ENCODE results near the gene GJB5.

The GJB5 gene

GRCh38 chr1:34750610-34751009 is 4.2 kb upstream of the GJB5 start:
- no peak for DNase-seq (ENCODE audit: low spot score in 2 of 2)
- no peaks in the 10 kb centered on the region for H3K36me3 ChIP-seq (replicated peaks)
- H3K9me3 ChIP-seq, result no peaks in the 10 kb centered on the region
- no peak overlapping the region for H3K4me3 ChIP-seq
- H3K27me3 ChIP-seq (ENCODE audit: low read depth), result no peaks in the 10 kb centered on the region
- in situ Hi-C loops (cut with MboI; ENCODE audit: low sequenced_read_pairs), result no loop called here
- no peaks in the 10 kb centered on the region for H3K4me1 ChIP-seq

GRCh38 chr1:34753163-34753562 is 1.7 kb upstream of the GJB5 start:
- H3K4me3 ChIP-seq, result no peak overlapping the region
- H3K9me3 ChIP-seq, result no peaks in the 10 kb centered on the region
- in situ Hi-C loops (cut with MboI; ENCODE audit: low sequenced_read_pairs), result no loop called here
- H3K36me3 ChIP-seq (replicated peaks), result no peaks in the 10 kb centered on the region
- no peaks in the 10 kb centered on the region for H3K4me1 ChIP-seq
- no peak for DNase-seq (ENCODE audit: low spot score in 2 of 2)
- no peaks in the 10 kb centered on the region for H3K27me3 ChIP-seq (ENCODE audit: low read depth)

- Histone ChIP-seq H3K36me3 (replicated peaks) (no peaks in the 10 kb centered on the region), H3K4me3 (no peak overlapping the region), H3K27me3 (ENCODE audit: low read depth) (no peaks in the 10 kb centered on the region), H3K4me1 (no peaks in the 10 kb centered on the region), H3K9me3 (no peaks in the 10 kb centered on the region)
- DNase-seq (ENCODE audit: low spot score in 2 of 2), result no peak
- in situ Hi-C loops (cut with MboI; ENCODE audit: low sequenced_read_pairs), result no loop called here
Observed at GRCh38 chr1:34755961-34756360, 1.1 kb downstream of the GJB5 start.

- Histone ChIP-seq H3K36me3 (replicated peaks) (no peaks in the 10 kb centered on the region), H3K4me1 (no peaks in the 10 kb centered on the region), H3K27me3 (ENCODE audit: low read depth) (no peaks in the 10 kb centered on the region), H3K9me3 (no peaks in the 10 kb centered on the region), H3K4me3 (no peak overlapping the region)
- in situ Hi-C loops (cut with MboI; ENCODE audit: low sequenced_read_pairs), result no loop called here
- DNase-seq (ENCODE audit: low spot score in 2 of 2), result no peak
Observed at GRCh38 chr1:34757386-34757785, 2.5 kb downstream of the GJB5 start.

GRCh38 chr1:34758751-34759150 is 3.9 kb downstream of the GJB5 start:
- Histone ChIP-seq H3K4me1 (no peaks in the 10 kb centered on the region), H3K9me3 (no peaks in the 10 kb centered on the region), H3K4me3 (no peak overlapping the region), H3K27me3 (ENCODE audit: low read depth) (no peaks in the 10 kb centered on the region), H3K36me3 (replicated peaks) (no peaks in the 10 kb centered on the region)
- DNase-seq (ENCODE audit: low spot score in 2 of 2), result no peak
- in situ Hi-C loops (cut with MboI; ENCODE audit: low sequenced_read_pairs), result no loop called here

GRCh38 chr1:34759503-34760357 is 4.9 kb downstream of the GJB5 start, which contains the start of gene GJB4:
Gene GJB4, plus strand, starts transcription at chr1:34759740. Its CDS starts 1,515 bp downstream, at chr1:34761255.
- H3K36me3 ChIP-seq (replicated peaks), result no peaks in the 10 kb centered on the region
- no peak for DNase-seq (ENCODE audit: low spot score in 2 of 2)
- H3K4me3 ChIP-seq, result no peak within 1 kb of the TSS
- no peaks in the 10 kb centered on the region for H3K9me3 ChIP-seq
- in situ Hi-C loops (cut with MboI; ENCODE audit: low sequenced_read_pairs), result no loop called here
- H3K27me3 ChIP-seq (ENCODE audit: low read depth), result no peaks in the 10 kb centered on the region
- H3K4me1 ChIP-seq, result no peaks in the 10 kb centered on the region

GRCh38 chr1:34761176-34761761 is 6.4 kb downstream of the GJB5 start:
- Histone ChIP-seq H3K36me3 (replicated peaks) (no peaks in the 10 kb centered on the region), H3K4me3 (no peak overlapping the region), H3K4me1 (no peaks in the 10 kb centered on the region), H3K27me3 (ENCODE audit: low read depth) (no peaks in the 10 kb centered on the region), H3K9me3 (no peaks in the 10 kb centered on the region)
- DNase-seq (ENCODE audit: low spot score in 2 of 2), result no peak
- in situ Hi-C loops (cut with MboI; ENCODE audit: low sequenced_read_pairs), result no loop called here

GRCh38 chr1:34761776-34762307 is 7.0 kb downstream of the GJB5 start:
- Histone ChIP-seq H3K9me3 (no peaks in the 10 kb centered on the region), H3K36me3 (replicated peaks) (no peaks in the 10 kb centered on the region), H3K4me3 (no peak overlapping the region), H3K4me1 (no peaks in the 10 kb centered on the region), H3K27me3 (ENCODE audit: low read depth) (no peaks in the 10 kb centered on the region)
- no peak for DNase-seq (ENCODE audit: low spot score in 2 of 2)
- in situ Hi-C loops (cut with MboI; ENCODE audit: low sequenced_read_pairs), result no loop called here

GRCh38 chr1:34762474-34763141 is 7.8 kb downstream of the GJB5 start:
- Histone ChIP-seq H3K4me3 (no peak overlapping the region), H3K4me1 (no peaks in the 10 kb centered on the region), H3K27me3 (ENCODE audit: low read depth) (no peaks in the 10 kb centered on the region), H3K36me3 (replicated peaks) (no peaks in the 10 kb centered on the region), H3K9me3 (no peaks in the 10 kb centered on the region)
- in situ Hi-C loops (cut with MboI; ENCODE audit: low sequenced_read_pairs), result no loop called here
- no peak for DNase-seq (ENCODE audit: low spot score in 2 of 2)

GRCh38 chr1:34763142-34763781 is 8.4 kb downstream of the GJB5 start:
- in situ Hi-C loops (cut with MboI; ENCODE audit: low sequenced_read_pairs), result no loop called here
- no peak for DNase-seq (ENCODE audit: low spot score in 2 of 2)

GRCh38 chr1:34768856-34769255 is 14.0 kb downstream of the GJB5 start:
- Histone ChIP-seq H3K36me3 (replicated peaks) (no peaks in the 10 kb centered on the region), H3K4me1 (no peaks in the 10 kb centered on the region), H3K4me3 (no peak overlapping the region), H3K9me3 (no peaks in the 10 kb centered on the region), H3K27me3 (ENCODE audit: low read depth) (peaks cover 3% of the 10 kb centered on the region; the same call in 1 of the 2 replicates)
- in situ Hi-C loops (cut with MboI; ENCODE audit: low sequenced_read_pairs), result no loop called here
- DNase-seq (ENCODE audit: low spot score in 2 of 2), result no peak

More at GRCh38 chr1:34763142-34763781, 8.4 kb downstream of the GJB5 start:
- Histone ChIP-seq H3K36me3 (replicated peaks) (no peaks in the 10 kb centered on the region), H3K4me1 (no peaks in the 10 kb centered on the region), H3K27me3 (ENCODE audit: low read depth) (no peaks in the 10 kb centered on the region), H3K9me3 (no peaks in the 10 kb centered on the region), H3K4me3 (no peak overlapping the region)

GRCh38 chr1:34770891-34771504 is 16.2 kb downstream of the GJB5 start:
- peaks cover 3% of the 10 kb centered on the region; the same call in 1 of the 2 replicates for H3K27me3 ChIP-seq (ENCODE audit: low read depth)
- no peaks in the 10 kb centered on the region for H3K4me1 ChIP-seq
- in situ Hi-C loops (cut with MboI; ENCODE audit: low sequenced_read_pairs), result no loop called here
- DNase-seq (ENCODE audit: low spot score in 2 of 2), result no peak
- H3K4me3 ChIP-seq, result no peak overlapping the region
- no peaks in the 10 kb centered on the region for H3K36me3 ChIP-seq (replicated peaks)
- no peaks in the 10 kb centered on the region for H3K9me3 ChIP-seq

All from HAP-1 (cell line).